SK-N-SH treated with all-trans-retinoic acid at 6 μM for 48 hours (cell line): ENCODE results near the gene RAB35.

Experiments used
- ATAC-seq: fragments of 200-7000 bp; cut with Tn5 transposase; 3 replicates; pipeline ENCODE4 v1.9.1; 2020; ENCODE audit warnings: mild to moderate bottlenecking, moderate library complexity
- ARNTL ChIP-seq: fragments of 450-650 bp; formaldehyde crosslinking; IDR thresholded peaks from 2 replicates; pipeline ENCODE4 v1.5.0; 2020; ENCODE audit warnings: low read depth, mild to moderate bottlenecking, moderate library complexity, borderline replicate concordance
- BACH2 ChIP-seq: fragments of 250-450 bp; sonication (Bioruptor Pico); IDR thresholded peaks from 2 replicates; pipeline ENCODE4 v1.9.0; 2021; ENCODE audit warnings: mild to moderate bottlenecking, borderline replicate concordance
- CREB5 ChIP-seq: fragments of 250-450 bp; sonication (Bioruptor Pico); IDR thresholded peaks from 2 replicates; pipeline ENCODE4 v1.5.1; 2020; ENCODE audit warnings: low read depth, mild to moderate bottlenecking, moderate library complexity
- CSDC2 ChIP-seq: fragments of 250-450 bp; sonication (Bioruptor Pico); IDR thresholded peaks from 2 replicates; pipeline ENCODE4 v1.5.0; 2020; ENCODE audit warnings: mild to moderate bottlenecking, moderate library complexity
- CSRNP3 ChIP-seq: fragments of 250-450 bp; sonication (Bioruptor Pico); IDR thresholded peaks from 2 replicates; pipeline ENCODE4 v1.5.1; 2021; ENCODE audit warnings: mild to moderate bottlenecking, moderate library complexity
- ESRRG ChIP-seq: fragments of 250-450 bp; sonication (Bioruptor Pico); IDR thresholded peaks from 2 replicates; pipeline ENCODE4 v1.6.1; 2021; ENCODE audit warnings: mild to moderate bottlenecking
- GLIS3 ChIP-seq: fragments of 250-450 bp; sonication (Bioruptor Pico); IDR thresholded peaks from 2 replicates; pipeline ENCODE4 v1.5.0; 2020; ENCODE audit warnings: mild to moderate bottlenecking, moderate library complexity
- ISL1 ChIP-seq: fragments of 250-450 bp; sonication (Bioruptor Pico); IDR thresholded peaks from 2 replicates; pipeline ENCODE4 v2.1.2; 2022; ENCODE audit warnings: mild to moderate bottlenecking, moderate library complexity
- PATZ1 ChIP-seq: fragments of 250-450 bp; sonication (Bioruptor Pico); IDR thresholded peaks from 2 replicates; pipeline ENCODE4 v1.8.0; 2020; ENCODE audit warnings: mild to moderate bottlenecking, moderate library complexity, borderline replicate concordance
- POU6F1 ChIP-seq: fragments of 250-450 bp; sonication (Bioruptor Pico); IDR thresholded peaks from 2 replicates; pipeline ENCODE4 v1.8.0; 2021; ENCODE audit warnings: low read depth, mild to moderate bottlenecking, moderate library complexity, borderline replicate concordance
- PPARA ChIP-seq: fragments of 250-450 bp; sonication (Bioruptor Pico); IDR thresholded peaks from 2 replicates; pipeline ENCODE4 v1.5.0; 2020; ENCODE audit warnings: mild to moderate bottlenecking, borderline replicate concordance
- RARB ChIP-seq: fragments of 250-450 bp; sonication (Bioruptor Pico); IDR thresholded peaks from 2 replicates; pipeline ENCODE4 v1.8.0; 2021; ENCODE audit warnings: mild to moderate bottlenecking, moderate library complexity
- TCF4 ChIP-seq: fragments of 250-450 bp; sonication (Bioruptor Pico); IDR thresholded peaks from 2 replicates; pipeline ENCODE4 v1.8.0; 2021; ENCODE audit warnings: mild to moderate bottlenecking, moderate library complexity, borderline replicate concordance
- TOX ChIP-seq: fragments of 250-450 bp; sonication (Bioruptor Pico); IDR thresholded peaks from 2 replicates; pipeline ENCODE4 v1.8.0; 2021; ENCODE audit warnings: mild to moderate bottlenecking, moderate library complexity, borderline replicate concordance
- ZC3H10 ChIP-seq: fragments of 250-450 bp; sonication (Bioruptor Pico); IDR thresholded peaks from 2 replicates; pipeline ENCODE4 v1.5.1; 2021; ENCODE audit warnings: mild to moderate bottlenecking, moderate library complexity
- ZFP3 ChIP-seq: fragments of 250-450 bp; sonication (Bioruptor Pico); IDR thresholded peaks from 2 replicates; pipeline ENCODE4 v1.5.0; 2020; ENCODE audit warnings: mild to moderate bottlenecking, moderate library complexity
- ZFP30 ChIP-seq: fragments of 450-650 bp; formaldehyde crosslinking; IDR thresholded peaks from 2 replicates; pipeline ENCODE4 v1.5.0; 2022; ENCODE audit warnings: mild to moderate bottlenecking, moderate library complexity
- ZNF565 ChIP-seq: fragments of 450-650 bp; formaldehyde crosslinking; conservative IDR thresholded peaks from 2 replicates; pipeline ENCODE4 v1.5.0; 2020; ENCODE audit warnings: low read depth, mild to moderate bottlenecking, moderate library complexity
- ZNF70 ChIP-seq: fragments of 450-650 bp; formaldehyde crosslinking; IDR thresholded peaks from 2 replicates; pipeline ENCODE4 v1.5.0; 2020; ENCODE audit warnings: mild to moderate bottlenecking, moderate library complexity
- ZNF8 ChIP-seq: fragments of 450-650 bp; formaldehyde crosslinking; IDR thresholded peaks from 2 replicates; pipeline ENCODE4 v1.5.0; 2020; ENCODE audit warnings: mild to moderate bottlenecking, moderate library complexity

Gene RAB35

GRCh38 chr12:120103371-120103770 lies 13.2 kb downstream of the RAB35 start:
- ATAC-seq = no peak
- TF ChIP-seq ZNF8 (no peak), TOX (CRISPR knock-in tag) (no peak), PATZ1 (CRISPR knock-in tag) (no peak), ARNTL (CRISPR knock-in tag) (no peak), POU6F1 (CRISPR knock-in tag) (no peak), PPARA (CRISPR knock-in tag) (no peak), ZNF565 (CRISPR knock-in tag) (no peak), GLIS3 (no peak), CSDC2 (no peak), BACH2 (no peak), CSRNP3 (CRISPR knock-in tag) (no peak), ZFP3 (CRISPR knock-in tag) (no peak), ZFP30 (CRISPR knock-in tag) (no peak), ISL1 (no peak), ZNF70 (CRISPR knock-in tag) (no peak), TCF4 (CRISPR knock-in tag) (no peak), ZC3H10 (CRISPR knock-in tag) (no peak), ESRRG (CRISPR knock-in tag) (no peak)

- no peak for ATAC-seq
- no peak for TF ChIP-seq ARNTL (CRISPR knock-in tag)
- no peak for TF ChIP-seq ZC3H10 (CRISPR knock-in tag)
- TF ChIP-seq GLIS3 = no peak
- no peak for TF ChIP-seq BACH2
- no peak for TF ChIP-seq ZFP3 (CRISPR knock-in tag)
- TF ChIP-seq CREB5 = no peak
- TF ChIP-seq ISL1 = no peak
- TF ChIP-seq PATZ1 (CRISPR knock-in tag) = no peak
- TF ChIP-seq POU6F1 (CRISPR knock-in tag) = no peak
- TF ChIP-seq ZNF565 (CRISPR knock-in tag) = no peak
- TF ChIP-seq ESRRG (CRISPR knock-in tag) = no peak
- no peak for TF ChIP-seq TOX (CRISPR knock-in tag)
These were observed 13.6 kb downstream of the RAB35 start for GRCh38 chr12:120103044-120103338.

GRCh38 chr12:120102189-120103043 lies 14.1 kb downstream of the RAB35 start:
- ATAC-seq = no peak
- TF ChIP-seq ZC3H10 (CRISPR knock-in tag) (no peak), TCF4 (CRISPR knock-in tag) (no peak), PATZ1 (CRISPR knock-in tag) (no peak), PPARA (CRISPR knock-in tag) (no peak), ISL1 (no peak), RARB (CRISPR knock-in tag) (no peak), CREB5 (no peak), TOX (CRISPR knock-in tag) (no peak), ZFP3 (CRISPR knock-in tag) (no peak), CSRNP3 (CRISPR knock-in tag) (no peak), ZNF70 (CRISPR knock-in tag) (no peak)
